HG03196 (cell line): ENCODE measurements around the gene MS4A18.
A peak's percentile ranks its signal among the peaks of the same experiment; 100 is the strongest.
"Not testable (repeated sequence)": the region's sequence is repeated elsewhere in the genome, so short reads cannot be mapped to it uniquely, and the experiment has no call there.

Source experiments
- ATAC-seq: cut with Tn5 transposase; IDR thresholded peaks from one replicate; pipeline ENCODE4 v1.9.1; 2021; ENCODE audit not compliant: unreplicated experiment

Gene MS4A18

DNA sequence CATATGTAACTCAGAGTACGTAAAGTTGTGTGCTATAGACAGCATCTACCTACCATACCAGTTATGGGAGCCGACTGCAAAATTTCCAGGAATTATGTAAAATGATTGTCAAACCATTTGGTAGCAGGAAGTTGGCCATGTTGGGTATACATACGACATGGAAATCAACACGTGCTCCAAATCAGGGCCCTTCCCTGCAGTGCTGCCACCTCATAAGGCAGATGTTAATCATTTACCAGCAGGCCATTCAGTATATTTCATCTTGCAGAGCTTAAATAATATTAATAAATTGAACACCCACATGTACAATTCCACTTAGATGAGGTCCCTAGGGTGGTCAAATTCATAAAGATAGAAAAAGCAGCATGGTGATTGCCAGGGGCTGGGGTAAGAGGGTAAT, 9.8 kb downstream of the MS4A18 start:
- no peak for ATAC-seq

DNA sequence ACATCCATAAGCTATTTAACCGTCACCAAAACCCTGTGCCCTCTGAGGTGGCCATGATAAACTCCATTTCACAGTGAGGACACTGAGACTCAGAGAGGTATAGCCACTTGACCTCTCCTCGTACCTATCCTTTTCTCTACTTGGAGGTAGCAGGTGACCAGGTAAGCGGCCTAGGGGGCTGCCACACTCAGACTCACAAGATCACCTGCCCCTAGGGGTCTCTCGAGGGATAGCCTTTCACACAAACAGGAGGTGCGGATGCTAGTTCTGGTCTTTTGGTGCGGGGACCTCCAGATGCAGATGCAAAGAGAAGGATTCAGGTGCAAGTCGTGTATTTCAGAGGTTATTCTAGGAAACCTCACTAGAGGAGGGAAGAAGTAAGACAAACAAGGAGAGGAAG, 14.6 kb downstream of the MS4A18 start:
- ATAC-seq: no peak

DNA sequence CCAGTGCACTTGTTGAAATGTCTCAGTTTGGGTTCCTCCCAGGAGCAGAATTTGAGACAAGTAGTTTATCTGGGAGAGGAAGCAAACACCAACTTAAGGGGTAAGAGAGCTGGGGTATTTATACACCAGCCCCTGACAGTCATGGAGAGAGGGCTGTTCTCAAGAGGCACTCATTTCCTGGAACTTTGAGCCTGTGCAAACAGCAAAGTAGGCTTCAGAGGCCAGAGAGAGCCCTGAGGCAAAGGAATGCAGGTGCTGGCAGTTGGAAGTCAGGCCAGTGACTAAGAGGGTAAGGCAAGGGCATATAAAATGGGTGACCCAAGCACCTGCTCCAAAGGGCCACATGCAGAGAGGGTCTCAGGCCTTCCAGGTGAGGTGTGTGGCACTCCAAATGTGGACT, 16.1 kb downstream of the MS4A18 start:
- ATAC-seq: no peak

DNA sequence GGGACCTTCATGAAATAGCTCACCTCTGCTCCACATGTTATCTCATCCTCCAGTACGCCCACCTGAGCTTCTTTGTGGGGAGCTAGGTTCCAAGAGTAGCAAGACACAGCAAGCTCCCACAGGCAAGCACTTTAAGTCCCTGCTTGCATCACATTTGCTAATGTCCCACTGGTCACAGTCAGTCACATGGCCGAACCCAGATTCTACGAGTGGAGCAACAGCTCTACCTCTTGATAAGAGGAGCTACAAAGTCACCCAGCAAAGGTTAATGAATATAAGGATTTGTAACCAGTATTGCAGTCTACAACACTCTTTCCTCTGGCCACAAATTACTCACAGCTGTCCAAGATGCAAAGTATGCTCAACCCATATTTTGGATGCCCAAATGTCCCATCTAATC, 16.9 kb downstream of the MS4A18 start:
- no peak for ATAC-seq

DNA sequence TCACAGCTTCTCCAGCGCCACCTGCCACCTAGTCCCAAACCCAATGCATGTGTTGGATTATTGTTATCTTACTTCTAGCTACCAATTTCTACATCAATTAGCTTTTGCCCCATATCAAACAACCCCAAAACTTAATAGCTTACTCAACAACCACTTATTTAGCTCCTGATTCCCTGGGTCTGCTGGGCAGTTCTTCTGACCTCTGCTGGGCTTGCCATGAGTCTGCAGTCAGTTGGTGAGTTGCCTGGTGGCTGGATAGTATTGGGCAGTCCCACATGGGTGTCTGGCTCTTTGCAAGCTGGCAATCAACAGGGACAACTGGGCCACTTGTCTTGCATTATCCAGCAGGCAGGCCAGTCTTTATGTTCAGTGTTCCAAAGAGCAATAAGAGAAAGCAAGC, 18.5 kb downstream of the MS4A18 start:
- no peak for ATAC-seq

DNA sequence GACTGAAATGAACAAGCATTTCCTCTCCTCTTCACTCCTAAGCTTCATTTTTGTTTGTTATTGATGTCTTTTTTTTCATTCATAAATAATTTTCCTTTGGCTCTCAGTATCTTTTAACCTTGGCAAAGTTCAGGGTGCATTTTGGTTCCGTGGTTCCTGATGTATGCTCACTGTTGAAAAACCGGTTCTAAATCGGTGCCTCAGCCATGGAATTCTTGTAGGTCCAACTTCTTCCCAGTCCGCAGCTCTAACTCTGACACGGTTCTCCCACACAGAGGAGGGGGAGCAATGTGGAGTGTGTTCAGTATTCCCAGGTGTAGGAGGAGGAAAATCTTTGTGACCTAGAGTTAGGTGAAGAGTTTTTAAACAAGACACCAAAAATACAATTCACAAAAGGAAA, 19.6 kb downstream of the MS4A18 start:
- no peak for ATAC-seq

DNA sequence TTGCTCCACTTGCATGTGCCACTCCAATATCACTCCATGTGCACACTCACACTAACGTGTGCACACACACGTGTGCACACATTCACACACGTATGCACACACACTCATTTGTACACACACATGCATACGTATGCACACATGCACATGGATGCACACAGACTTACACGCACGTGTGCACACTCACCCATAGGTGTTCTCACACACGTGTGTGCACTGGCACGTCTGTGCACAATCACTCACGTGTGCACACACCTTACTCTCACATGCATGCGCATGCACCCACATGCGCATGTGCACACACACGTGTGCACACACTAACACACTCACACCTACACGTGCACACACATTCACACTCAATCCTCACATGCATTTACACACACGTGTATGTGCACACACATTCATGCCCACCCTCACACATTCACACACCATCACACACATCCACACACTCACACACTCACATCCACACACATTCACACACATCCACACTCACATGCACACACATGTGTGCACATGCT, 22.9 kb downstream of the MS4A18 start:
- ATAC-seq: no peak

DNA sequence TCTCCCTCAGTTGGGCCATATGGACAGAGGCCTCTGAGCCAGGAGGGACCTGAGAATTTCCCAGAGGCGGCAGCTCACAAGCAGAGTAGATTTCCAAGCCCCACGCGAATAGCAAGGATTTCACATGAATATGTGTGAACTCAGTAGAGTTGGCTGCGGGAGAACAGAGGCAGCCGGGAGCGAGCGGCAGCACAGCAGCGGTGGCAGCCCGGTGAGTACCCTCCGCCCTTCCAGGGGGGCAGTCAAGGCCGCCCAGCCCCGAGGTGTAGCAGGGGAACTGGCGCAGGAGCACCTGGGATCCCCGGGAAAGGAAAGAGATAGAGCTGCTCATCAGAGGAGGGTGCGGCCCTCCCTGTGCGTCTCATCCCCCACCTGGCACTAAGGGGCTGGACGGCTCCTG, 23.7 kb downstream of the MS4A18 start:
- no peak for ATAC-seq

DNA sequence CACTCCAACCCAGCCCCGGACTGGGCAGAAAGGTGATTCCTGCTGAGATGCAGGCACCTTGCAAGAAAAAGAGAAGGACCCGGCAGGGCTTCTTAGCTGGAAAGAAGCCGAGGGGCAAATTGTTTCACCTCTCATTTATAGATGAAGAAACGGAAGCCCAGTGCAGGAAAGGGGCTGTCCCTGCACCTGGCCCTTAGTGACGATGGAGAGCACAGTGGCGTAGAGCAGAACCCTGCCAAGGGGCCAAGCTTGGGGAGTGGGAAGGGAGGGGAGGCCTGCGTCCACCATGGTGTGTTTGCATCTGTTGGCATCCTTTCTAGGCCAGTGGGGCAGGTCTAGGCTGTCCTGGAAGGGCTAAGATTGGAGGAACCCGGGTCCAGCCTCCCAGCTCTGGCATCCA, 24.3 kb downstream of the MS4A18 start:
- no peak for ATAC-seq

DNA sequence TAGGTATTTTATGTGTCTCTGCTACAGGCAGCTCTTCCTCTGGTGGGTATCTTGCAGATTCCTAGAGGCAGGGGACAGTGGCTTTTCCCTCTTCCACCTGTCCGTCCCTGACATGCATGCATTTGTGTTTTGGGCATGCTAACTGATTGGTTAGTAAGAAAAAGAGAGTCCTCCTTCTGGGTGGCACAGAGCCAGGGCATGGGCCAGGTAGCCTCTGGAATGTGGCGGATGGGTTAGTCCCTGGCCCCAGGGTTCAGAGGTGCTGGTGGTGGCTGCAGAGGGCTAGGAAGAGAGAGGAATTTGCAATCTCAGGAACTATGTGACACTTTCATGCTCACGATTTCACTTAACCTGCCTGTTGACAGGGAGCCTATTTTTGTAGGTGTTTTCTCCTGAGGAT, 26.4 kb downstream of the MS4A18 start:
- ATAC-seq: no peak

DNA sequence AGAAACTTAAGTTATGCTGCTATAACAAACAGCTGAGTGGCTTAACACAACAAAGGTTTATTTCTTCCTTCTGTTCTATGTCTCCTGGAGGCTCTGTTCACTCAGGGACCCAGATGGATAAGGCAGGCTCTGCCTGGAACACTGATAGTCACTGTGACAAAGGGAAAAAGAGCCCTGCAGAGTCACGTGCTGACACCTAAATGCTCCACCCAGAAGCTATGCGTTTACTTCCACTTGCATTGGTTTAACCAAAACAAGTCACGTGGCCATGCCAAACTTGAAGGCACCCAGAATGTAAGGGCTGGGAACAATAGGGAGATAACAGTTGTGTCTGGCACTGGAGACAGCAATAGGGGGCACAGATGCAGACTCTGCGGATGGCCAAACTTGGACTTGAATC, 28.8 kb downstream of the MS4A18 start:
- no peak for ATAC-seq

DNA sequence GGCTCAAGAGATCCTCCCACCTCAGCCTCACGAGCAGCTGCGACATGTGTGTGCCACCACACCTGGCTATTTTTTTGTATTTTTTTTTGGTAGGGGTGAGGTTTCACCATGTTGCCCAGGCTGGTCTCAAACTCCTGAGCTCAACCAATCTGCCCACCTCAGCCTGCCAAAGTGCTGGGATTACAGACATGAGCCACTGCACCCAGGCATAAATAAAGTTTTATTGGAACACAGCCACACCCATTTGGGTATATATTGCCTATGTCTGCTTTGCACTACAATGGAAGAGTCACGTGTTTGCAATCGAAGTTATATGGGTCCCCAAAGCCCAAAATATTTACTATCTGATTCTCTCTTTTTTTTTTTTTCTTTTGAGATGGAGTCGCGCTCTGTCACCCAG, 30.4 kb downstream of the MS4A18 start:
- no peak for ATAC-seq

DNA sequence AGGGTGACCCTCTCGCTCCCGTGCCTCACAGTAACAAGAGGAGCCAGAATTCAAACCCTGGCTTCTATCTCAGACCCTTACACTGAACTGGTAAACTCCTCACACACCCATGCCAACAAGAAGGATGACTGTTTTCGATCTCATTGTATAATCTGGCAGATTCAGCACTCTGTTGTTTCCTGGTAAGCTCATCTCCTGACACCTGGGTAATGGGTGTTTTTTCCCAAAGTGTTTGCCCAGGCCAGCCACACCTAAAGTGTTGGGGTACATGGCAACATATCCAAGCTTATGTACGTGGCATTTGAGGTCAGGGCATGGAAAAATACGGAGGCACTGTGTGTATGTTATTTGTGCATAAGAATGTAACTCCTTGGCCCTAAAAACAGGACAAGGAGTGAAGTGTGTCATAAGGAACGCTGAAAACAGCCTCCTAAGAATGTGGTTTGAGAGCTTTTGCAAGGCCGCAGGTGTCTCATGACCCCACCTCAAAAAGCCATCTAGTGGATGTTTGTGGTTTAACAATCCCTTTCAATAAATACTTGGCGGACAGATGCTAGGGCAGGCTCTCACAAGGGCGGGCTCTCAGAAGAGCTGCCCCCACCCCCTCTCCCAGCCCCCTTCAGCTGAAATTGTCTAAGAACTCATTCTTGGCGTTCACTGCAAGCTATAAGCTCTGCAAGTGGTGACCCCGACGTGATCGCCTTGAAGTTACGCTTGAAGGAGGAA, 31.9 kb downstream of the MS4A18 start, which contains the start of gene MS4A15:
TSS of gene MS4A15 (plus strand) at position 561 of the 726 bp plus-strand sequence. CDS start 6,867 bp downstream, outside the sequence.
- no peak for ATAC-seq

DNA sequence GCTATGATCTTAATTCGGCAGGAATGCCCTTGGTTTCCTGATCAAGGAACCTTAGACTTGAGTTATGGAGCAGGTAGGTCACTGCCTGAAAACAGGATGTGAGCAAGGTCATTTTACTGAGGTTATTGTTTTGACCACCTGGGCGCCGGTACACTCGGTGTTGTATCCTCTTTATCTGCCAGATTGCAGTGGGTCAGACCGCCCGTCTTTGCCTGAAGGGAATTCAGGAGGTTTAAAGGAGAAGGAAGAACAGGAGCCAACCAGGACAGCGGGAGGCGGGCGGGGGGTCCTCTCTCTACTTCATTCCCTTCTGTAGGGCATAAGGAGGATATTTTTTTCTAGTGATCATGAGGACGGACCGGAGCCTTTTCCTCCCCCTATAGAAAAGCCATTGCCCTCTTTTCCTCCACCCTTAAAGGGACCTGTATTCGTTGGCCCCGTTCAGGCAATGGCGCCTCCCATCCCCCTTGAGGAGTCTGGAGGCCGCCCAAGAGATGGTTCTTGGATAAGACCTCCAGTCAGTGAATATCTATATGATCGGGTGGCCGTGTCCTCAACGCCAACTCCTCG, 32.8 kb downstream of the MS4A18 start:
- ATAC-seq: no peak

DNA sequence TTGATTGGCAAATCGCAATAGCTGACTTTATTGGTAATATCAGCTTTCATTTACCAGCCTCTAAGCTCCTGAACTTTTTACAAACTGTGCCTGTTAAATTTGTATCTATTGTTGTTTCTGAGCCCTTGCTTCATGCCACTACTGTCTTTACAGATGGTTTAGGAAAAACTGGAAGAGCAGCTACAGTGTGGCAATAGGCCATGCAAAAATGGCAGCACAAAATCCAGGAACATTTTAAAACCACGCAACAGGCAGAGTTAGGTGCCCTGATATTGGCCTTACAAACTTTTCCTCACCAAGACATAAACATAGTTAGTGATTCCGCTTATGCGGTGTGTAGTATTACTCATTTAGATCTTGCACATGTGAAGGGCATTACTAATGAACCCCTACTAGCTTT, 34.2 kb downstream of the MS4A18 start:
- not testable (repeated sequence) for ATAC-seq

DNA sequence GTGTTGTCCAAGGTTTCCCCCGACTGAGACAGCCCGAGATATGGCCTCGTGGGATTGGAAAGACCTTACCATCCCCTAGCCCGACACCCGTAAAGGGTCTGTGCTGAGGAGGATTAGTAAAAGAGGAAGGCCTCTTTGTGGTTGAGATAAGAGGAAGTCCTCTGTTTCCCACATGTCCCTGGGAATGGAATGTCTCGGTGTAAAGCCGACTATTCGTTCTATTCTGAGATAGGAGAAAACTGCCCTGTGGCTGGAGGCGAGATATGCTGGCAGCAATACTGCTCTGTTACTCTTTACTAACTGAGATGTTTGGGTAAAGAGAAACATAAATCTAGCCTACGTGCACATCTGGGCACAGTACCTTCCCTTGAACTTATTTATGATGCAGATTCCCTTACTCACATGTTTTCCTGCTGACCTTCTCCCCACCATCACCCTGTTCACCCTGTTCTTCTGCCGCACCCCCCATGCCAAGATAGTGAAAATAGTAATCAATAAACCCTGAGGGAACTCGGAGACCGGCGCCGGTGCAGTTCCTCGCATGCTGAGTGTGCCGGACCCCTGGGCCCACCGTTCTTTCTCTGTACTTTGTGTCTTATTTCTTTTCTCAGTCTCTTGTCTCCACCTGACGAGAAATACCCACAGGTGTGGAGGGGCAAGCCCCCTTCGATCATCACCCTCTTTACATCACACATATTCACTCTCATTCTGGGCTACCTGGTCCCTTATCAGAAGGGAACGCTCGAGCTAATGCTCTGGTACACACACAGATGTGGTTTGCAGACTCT, 35.1 kb downstream of the MS4A18 start:
- ATAC-seq: not testable (repeated sequence)

DNA sequence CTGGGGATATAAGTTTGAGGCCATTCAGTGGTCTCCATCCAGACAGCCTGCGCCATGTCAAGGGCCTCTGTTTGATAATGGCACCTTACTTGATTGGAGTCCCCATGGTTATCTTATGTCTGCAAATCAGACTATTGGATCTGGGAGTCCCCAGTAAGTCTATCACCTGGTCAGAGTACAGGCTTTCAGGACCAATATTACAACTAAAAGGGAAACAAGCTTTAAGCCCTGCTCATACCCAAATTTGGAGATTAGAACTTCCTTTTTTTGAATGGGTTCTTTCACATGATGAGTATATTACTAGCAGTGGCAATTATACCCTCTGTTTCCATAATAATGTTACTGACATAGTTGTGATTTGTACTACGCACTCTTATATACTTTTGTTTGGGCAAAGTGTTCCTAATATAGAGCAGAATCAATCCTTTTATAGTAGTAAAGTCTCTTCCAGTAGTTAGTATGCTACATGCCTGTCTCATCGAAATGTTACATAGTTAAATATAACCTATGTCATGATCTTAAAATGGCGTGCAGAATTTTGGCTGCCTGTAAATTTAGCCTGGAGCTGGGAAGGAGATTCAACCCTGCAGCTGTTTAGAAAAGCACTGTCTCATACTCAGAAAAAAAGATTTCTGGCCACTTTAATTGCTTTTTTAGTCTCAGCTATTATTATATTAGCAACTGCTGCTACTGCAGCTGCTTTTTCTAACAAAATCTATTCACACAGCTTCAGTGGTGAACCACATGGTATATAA, 37.1 kb downstream of the MS4A18 start:
- ATAC-seq: no peak

DNA sequence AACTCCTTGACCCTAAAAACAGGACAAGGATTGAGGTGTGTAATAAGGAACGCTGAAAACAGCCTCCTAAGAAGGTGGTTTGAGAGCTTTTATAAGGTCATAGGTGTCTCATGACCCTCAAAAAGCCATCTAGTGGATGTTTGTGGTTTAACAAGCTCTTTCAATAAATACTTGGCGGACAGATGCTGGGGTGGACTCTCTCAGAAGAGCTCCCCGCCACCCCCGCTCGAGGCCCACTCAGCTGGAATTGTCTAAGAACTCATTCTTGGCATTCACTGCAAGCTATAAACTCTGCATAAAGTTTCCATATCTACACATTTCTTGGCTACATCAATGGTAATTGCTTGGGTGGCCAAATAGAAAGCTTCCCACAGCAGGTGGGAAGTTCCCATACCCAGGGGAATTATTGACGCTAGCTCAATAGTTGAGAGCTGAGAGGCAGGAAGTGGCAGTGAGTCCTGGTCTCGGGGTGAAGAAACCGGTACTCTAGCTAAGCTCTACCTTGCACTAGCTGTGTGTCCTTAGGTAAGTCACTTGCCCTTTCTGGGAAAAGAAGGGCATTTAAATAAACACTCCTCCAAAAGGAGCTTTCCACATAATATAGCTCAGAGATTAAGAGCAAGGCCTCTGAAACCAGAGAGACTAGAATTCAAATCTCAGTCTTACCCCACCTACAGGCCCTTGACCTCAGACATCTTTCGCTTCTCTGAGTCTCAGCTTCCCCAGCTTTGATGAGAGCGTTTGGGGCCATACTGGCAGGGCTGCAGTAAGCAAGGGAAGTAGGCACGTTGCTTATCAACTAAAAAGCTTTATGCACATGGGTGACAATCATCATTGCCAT, 38.6 kb downstream of the MS4A18 start:
- peak; percentile 60 for ATAC-seq

DNA sequence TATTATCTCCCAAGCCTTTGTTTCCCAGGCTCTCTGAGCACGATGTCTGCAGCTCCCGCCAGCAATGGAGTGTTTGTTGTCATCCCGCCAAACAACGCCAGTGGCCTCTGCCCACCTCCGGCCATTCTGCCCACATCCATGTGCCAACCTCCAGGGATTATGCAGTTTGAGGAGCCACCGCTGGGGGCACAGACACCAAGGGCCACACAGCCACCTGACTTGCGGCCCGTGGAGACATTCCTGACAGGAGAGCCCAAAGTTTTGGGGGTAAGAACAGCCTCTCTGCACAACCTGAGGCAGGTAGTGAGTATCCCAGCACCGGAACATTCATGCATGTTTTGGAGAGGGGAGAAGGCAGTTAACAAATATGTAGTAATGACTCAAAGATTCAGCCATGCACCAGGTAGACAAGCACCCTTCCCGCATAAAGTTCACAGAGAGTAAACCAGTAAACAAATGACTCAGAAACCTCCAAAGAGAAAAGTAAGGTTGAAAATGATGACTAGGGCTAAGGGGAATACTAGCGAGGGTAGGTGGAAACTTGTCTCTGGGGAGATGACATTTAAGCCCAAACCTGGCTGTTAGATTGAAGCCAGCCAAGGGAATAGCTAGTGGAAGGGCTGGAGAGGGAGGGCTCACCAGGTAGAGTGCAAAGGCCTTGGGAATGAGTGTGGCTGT, 39.3 kb downstream of the MS4A18 start:
- peak; percentile 31 for ATAC-seq

DNA sequence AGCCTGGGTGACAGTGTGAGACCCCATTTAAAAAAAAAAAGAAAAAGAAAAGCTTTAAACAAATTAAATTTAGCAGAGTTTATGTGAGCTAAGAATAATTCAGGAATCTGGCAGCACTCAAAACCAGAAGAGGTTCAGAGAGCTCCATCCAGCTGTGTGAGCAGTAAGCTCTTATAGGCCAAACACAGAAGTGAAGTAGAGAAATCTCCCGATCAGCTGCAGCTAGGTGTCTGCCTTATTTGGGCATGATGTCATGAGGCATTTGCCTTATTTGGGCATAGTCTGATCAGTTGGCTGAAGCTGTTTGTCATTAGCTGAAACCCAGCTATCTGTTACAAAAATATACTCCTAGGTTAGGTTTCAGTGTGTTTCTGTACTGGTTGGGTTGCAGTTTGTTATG, 40.4 kb downstream of the MS4A18 start:
- ATAC-seq: peak; percentile 25
